B cell (primary cell): Measurements from ENCODE around the gene RBM38.
A peak's percentile ranks its signal among the peaks of the same experiment; 100 is the strongest.

Source experiments
- EZH2 ChIP-seq: IDR thresholded peaks from 2 replicates; pipeline ENCODE4 v1.6.1; 2012; ENCODE audit warnings: borderline replicate concordance, low read depth, mild to moderate bottlenecking, moderate library complexity, low read length; ENCODE audit not compliant: insufficient read depth, poor library complexity, severe bottlenecking
- TF ChIP-seq, protein P1 (sequence below): fragments of 200-600 bp; IDR thresholded peaks from one replicate; pipeline ENCODE4 v1.8.0; 2022; ENCODE audit warnings: antibody characterized with exemption, mild to moderate bottlenecking

DNA sequence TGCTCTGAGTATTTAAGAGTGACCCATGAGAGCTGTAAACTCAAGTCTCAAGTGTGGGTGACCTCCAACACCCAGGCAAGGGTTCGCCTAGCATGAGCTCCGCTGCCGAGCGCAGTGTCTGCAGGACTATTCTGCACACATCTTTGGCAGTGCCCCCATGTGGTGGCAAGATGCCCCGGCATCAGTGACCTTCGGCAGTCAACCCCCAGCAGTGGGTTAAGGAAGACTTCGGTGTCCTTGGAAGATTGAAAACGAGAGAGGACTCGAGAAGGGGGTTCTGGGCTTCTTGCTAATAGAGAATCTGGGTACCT lies 43.1 kb downstream of the RBM38 start:
- TF ChIP-seq, protein P1, sequence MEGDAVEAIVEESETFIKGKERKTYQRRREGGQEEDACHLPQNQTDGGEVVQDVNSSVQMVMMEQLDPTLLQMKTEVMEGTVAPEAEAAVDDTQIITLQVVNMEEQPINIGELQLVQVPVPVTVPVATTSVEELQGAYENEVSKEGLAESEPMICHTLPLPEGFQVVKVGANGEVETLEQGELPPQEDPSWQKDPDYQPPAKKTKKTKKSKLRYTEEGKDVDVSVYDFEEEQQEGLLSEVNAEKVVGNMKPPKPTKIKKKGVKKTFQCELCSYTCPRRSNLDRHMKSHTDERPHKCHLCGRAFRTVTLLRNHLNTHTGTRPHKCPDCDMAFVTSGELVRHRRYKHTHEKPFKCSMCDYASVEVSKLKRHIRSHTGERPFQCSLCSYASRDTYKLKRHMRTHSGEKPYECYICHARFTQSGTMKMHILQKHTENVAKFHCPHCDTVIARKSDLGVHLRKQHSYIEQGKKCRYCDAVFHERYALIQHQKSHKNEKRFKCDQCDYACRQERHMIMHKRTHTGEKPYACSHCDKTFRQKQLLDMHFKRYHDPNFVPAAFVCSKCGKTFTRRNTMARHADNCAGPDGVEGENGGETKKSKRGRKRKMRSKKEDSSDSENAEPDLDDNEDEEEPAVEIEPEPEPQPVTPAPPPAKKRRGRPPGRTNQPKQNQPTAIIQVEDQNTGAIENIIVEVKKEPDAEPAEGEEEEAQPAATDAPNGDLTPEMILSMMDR: peak; percentile 21
- TF ChIP-seq EZH2: no peak
